Colonic mucosa (tissue), 4 donors: ENCODE data around the gene CRYBA2. TPM values are rescaled to one million over a fixed set of nuclear protein-coding genes. Genes with fewer than 3 reads are reported as not detected.

Source experiments
- DNase-seq: peaks from one replicate; pipeline ENCODE4 v3.0.0-alpha.2; 2020
- H3K27ac ChIP-seq: fragments of 200-600 bp; one replicate; pipeline ENCODE4 v1.8.0; 2021
- H3K27me3 ChIP-seq: fragments of 200-600 bp; one replicate; pipeline ENCODE4 v1.8.0; 2021
- H3K36me3 ChIP-seq: fragments of 200-600 bp; one replicate; pipeline ENCODE4 v1.8.0; 2021
- H3K4me1 ChIP-seq: fragments of 200-600 bp; one replicate; pipeline ENCODE4 v1.8.0; 2021; ENCODE audit warnings: mild to moderate bottlenecking
- H3K4me3 ChIP-seq: fragments of 200-600 bp; one replicate; pipeline ENCODE4 v1.8.0; 2021
- H3K9ac ChIP-seq, 2 donors: one replicate each; pipeline ENCODE4 v1.7.0; 2013; ENCODE audit warnings: control low read depth in 2 of 2, low read depth in 2 of 2, low read length in 2 of 2
- H3K9me3 ChIP-seq: fragments of 200-600 bp; one replicate; pipeline ENCODE4 v1.8.0; 2021
- CTCF ChIP-seq: fragments of 200-600 bp; IDR thresholded peaks from one replicate; pipeline ENCODE4 v1.8.0; 2022; ENCODE audit warnings: antibody characterized with exemption, mild to moderate bottlenecking
- intact Hi-C: fragments of 100-400 bp; cut with DNase I; formaldehyde crosslinking; loops from one replicate; pipeline ENCODE4 v1.14.1; 2022
- microRNA-seq: library from miRNA; unstranded; fragments of <30 nt; microRNA quantifications from one replicate; pipeline ENCODE4, GENCODE V29; 2019
- total RNA-seq, 2 donors: library from RNA; stranded (reverse); fragmentation: NEBNext Ultra II Directional in 1 of 2; extraction: Animal tissue kit (Norgen Biotek cat#: 25700) in 1 of 2; gene quantifications; one replicate each; pipeline ENCODE4 v1.2.1, GENCODE V29; 2021
- donor health status: healthy.
- donor health status: DM: no; HTN: no; CAD: no.
- donor health status: DM: no; HTN: no; CAD: no.

Gene CRYBA2
- total RNA-seq, 2 donors from 2014 or later = 3.4 to 5.5 TPM

GRCh38 chr2:218954541-218955300 lies 38.5 kb downstream of the CRYBA2 start:
- no peak overlapping the region for H3K9ac ChIP-seq
- peaks cover 17% of the 10 kb centered on the region for H3K27me3 ChIP-seq
- TF ChIP-seq CTCF = no peak
- no peaks in the 10 kb centered on the region for H3K9me3 ChIP-seq
- no peaks in the 10 kb centered on the region for H3K36me3 ChIP-seq
- H3K27ac ChIP-seq = no peak overlapping the region
- DNase-seq = no peak
- intact Hi-C loops = no loop called here
- no peaks in the 10 kb centered on the region for H3K4me1 ChIP-seq
- no peak overlapping the region for H3K4me3 ChIP-seq

- no peaks in the 10 kb centered on the region for H3K4me1 ChIP-seq
- H3K27ac ChIP-seq = no peak overlapping the region
- no peak overlapping the region for H3K9ac ChIP-seq
- no peak overlapping the region for H3K4me3 ChIP-seq
- no peak for TF ChIP-seq CTCF
- no peaks in the 10 kb centered on the region for H3K9me3 ChIP-seq
- H3K36me3 ChIP-seq = no peaks in the 10 kb centered on the region
- peaks cover 4% of the 10 kb centered on the region for H3K27me3 ChIP-seq
- intact Hi-C loops = no loop called here
- no peak for DNase-seq
Measured at GRCh38 chr2:218953366-218953954, 39.8 kb downstream of the CRYBA2 start.

- H3K4me1 ChIP-seq = no peaks in the 10 kb centered on the region
- TF ChIP-seq CTCF = no peak
- intact Hi-C loops = no loop called here
- no peak for DNase-seq
- no peaks in the 10 kb centered on the region for H3K9me3 ChIP-seq
- H3K27ac ChIP-seq = no peak overlapping the region
- H3K9ac ChIP-seq = no peak overlapping the region
- no peaks in the 10 kb centered on the region for H3K27me3 ChIP-seq
- H3K4me3 ChIP-seq = no peak overlapping the region
- H3K36me3 ChIP-seq = no peaks in the 10 kb centered on the region
Measured at GRCh38 chr2:218952160-218952559, 41.1 kb downstream of the CRYBA2 start.

- intact Hi-C loops = no loop called here
- DNase-seq = no peak
- H3K4me1 ChIP-seq = no peaks in the 10 kb centered on the region
- H3K4me3 ChIP-seq = no peak overlapping the region
- TF ChIP-seq CTCF = no peak
- no peaks in the 10 kb centered on the region for H3K36me3 ChIP-seq
- no peak overlapping the region for H3K9ac ChIP-seq
- no peak overlapping the region for H3K27ac ChIP-seq
- H3K27me3 ChIP-seq = no peaks in the 10 kb centered on the region
- H3K9me3 ChIP-seq = no peaks in the 10 kb centered on the region
Measured at GRCh38 chr2:218946621-218947020, 46.6 kb downstream of the CRYBA2 start.

- no peaks in the 10 kb centered on the region for H3K36me3 ChIP-seq
- no peak for DNase-seq
- TF ChIP-seq CTCF = no peak
- H3K9me3 ChIP-seq = no peaks in the 10 kb centered on the region
- no peak overlapping the region for H3K4me3 ChIP-seq
- no peak overlapping the region for H3K9ac ChIP-seq
- H3K27ac ChIP-seq = no peak overlapping the region
- intact Hi-C loops = no loop called here
- no peaks in the 10 kb centered on the region for H3K27me3 ChIP-seq
- no peaks in the 10 kb centered on the region for H3K4me1 ChIP-seq
Measured at GRCh38 chr2:218944759-218945404, 48.3 kb downstream of the CRYBA2 start.

Small RNAs within 50 kb of the gene (microRNA-seq; reads per million reads assigned to microRNA genes)
- gene MIR375 = 62,174 reads per million, percentile 99 among the genes with 10 or more reads in this experiment

Other genes with a start within 250 kb of the CRYBA2 start
- gene CYP27A1, start 211.3 kb downstream of the CRYBA2 start, total RNA-seq = 10 to 100 TPM; 21.7 to 54.0 TPM
- gene PRKAG3, start 161.6 kb downstream of the CRYBA2 start, total RNA-seq = not detected
- under 1 TPM; 0.25 to 0.37 TPM for gene WNT6, start 133.6 kb downstream of the CRYBA2 start, total RNA-seq
- gene WNT10A, start 112.6 kb downstream of the CRYBA2 start, total RNA-seq = under 1 TPM; 0.44 to 0.61 TPM
- gene CDK5R2, start 33.8 kb downstream of the CRYBA2 start, total RNA-seq = under 1 TPM; 0.30 to 0.56 TPM
- gene FEV, start 8.2 kb downstream of the CRYBA2 start, total RNA-seq = 1 to 10 TPM; 2.9 to 6.5 TPM
- 1 to 10 TPM in 1 of 2 donors, under 1 TPM in 1; 0.05 to 1.6 TPM for gene CFAP65, start 48.1 kb upstream of the CRYBA2 start, total RNA-seq
- 100 to 1,000 TPM in 1 of 2 donors, 10 to 100 TPM in 1; 82.2 to 103 TPM for gene IHH, start 67.5 kb upstream of the CRYBA2 start, total RNA-seq
- gene NHEJ1, start 167.4 kb upstream of the CRYBA2 start, total RNA-seq = 10 to 100 TPM; 30.7 to 51.1 TPM
- 10 to 100 TPM in 1 of 2 donors, 1 to 10 TPM in 1; 4.7 to 13.8 TPM for gene SLC23A3, start 176.6 kb upstream of the CRYBA2 start, total RNA-seq
- 10 to 100 TPM; 80.7 to 98.2 TPM for gene CNPPD1, start 183.5 kb upstream of the CRYBA2 start, total RNA-seq
- 100 to 1,000 TPM in 1 of 2 donors, 10 to 100 TPM in 1; 94.4 to 116 TPM for gene RETREG2, start 184.9 kb upstream of the CRYBA2 start, total RNA-seq
- 10 to 100 TPM; 65.5 to 74.6 TPM for gene ZFAND2B, start 213.4 kb upstream of the CRYBA2 start, total RNA-seq
- 10 to 100 TPM; 16.9 to 27.1 TPM for gene ABCB6, start 225.5 kb upstream of the CRYBA2 start, total RNA-seq
- gene ATG9A, start 236.2 kb upstream of the CRYBA2 start, total RNA-seq = 10 to 100 TPM; 56.4 to 63.8 TPM
- gene ANKZF1, start 236.4 kb upstream of the CRYBA2 start, total RNA-seq = 10 to 100 TPM; 56.7 to 67.1 TPM